ENCODE data around the gene DCDC2C.

DCDC2C gene

DNA sequence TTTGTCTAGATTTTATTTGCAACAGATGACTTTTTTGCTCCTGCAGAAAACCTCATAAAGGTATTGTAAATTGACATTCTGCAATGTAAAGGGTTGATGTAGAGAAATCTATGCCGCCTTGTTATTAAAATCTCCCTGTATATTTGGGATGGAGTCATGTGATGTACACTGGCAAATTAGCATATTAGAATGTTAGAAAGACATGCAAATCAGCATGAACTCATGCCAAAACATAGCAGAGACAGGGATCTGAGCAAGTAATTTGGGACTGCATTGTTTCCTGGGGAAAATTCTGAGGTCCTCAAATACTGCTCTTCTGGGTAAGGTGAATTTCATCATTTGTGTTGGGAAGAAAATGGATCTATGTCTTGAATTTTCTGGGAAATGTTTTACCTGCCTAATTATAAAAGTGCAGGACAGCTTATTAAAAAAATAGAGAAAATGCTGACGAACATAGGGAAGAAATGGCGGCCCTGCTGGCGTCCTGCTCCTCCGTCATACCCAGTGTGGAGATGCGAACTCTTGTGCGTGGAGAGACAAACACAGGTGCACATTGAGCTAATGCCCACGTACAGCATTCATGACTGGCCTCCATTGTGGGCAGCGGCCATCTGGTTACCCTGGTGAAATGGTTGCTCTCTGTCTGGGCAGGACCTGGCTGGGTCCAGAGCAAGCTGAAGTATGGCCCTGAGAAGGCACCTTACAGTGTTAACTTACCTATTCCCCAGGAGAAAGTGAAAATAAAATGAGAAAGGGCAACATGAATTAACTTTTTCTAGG is 29.1 kb upstream of the DCDC2C start:
- DNase-seq = no peak

DNA sequence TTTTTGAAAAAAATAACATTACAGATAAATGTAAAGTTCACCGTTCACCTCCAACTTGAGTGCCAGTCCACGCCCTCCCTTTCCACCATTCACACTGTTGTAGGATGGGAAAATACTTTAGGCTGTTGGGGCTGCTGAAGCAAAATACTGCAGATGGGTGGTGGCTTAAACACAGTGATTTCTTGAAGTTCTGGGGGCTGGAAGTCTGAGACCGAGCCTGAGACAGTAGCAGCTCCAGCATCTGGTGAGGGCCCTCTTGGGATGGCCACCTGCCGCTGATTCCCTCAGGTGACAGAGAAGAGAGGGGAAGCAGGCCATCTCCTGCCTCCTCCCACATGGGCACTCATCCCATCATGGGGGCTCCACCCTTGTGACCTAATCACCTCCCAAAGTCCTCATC is 27.7 kb upstream of the DCDC2C start:
- DNase-seq = no peak

DNA sequence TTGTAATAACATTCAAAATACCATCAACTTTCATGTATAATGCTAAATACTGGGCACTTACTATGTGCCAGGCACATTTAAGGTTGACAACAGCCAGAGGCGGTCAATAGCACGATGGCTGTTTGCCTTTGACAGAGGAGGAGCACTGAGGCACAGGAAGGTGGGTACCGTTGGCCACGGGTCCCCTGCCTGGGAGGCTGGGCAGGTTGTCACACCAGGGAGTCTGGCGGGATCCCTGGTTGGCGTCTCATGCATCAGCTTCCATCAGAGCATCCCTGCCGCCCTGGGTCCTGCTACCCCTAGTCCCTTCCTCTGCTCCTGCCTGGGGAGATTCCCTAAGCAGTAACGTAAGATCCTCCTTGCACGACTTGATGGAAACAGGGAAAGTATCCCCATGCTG is 25.9 kb upstream of the DCDC2C start:
- DNase-seq = no peak

DNA sequence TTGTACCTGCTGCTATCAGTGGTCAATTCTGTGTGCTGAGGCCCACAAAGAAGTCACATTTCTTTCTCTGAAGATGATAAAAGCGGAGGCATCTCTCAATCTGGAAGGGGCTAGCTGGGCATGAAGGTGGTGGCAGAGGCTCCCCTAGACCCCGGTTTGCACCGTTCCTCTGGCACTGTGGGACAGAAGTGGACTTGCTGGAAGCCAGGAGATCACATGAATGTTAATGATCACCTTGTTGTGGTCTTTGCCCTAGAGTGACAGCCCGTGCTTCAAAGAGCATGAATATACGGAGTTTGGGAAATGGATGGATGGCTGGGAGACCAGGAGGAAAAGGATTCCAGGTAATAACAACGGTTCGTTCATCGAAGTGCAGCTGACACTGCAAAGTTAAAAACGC is 25.2 kb upstream of the DCDC2C start:
- no peak for DNase-seq

DNA sequence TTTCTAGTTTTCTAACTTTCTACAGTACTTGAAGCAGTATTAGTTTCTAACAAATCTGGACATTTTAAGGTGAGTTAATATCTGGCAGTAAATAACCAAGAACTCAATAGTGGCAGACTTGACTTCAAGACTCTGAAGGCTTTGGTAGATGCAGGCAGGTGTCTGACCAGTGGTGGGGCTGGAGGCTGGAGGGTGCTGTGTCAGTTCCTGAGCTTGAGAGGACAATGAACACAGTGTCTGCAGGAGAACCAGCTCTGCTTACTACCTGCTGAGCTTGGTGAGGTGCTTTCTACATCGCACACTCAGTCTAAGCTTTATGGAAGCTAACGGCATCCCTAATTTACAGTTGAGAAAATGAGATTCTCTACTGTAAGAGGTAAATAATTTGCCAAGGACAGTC is 24.2 kb upstream of the DCDC2C start:
- no peak for DNase-seq

DNA sequence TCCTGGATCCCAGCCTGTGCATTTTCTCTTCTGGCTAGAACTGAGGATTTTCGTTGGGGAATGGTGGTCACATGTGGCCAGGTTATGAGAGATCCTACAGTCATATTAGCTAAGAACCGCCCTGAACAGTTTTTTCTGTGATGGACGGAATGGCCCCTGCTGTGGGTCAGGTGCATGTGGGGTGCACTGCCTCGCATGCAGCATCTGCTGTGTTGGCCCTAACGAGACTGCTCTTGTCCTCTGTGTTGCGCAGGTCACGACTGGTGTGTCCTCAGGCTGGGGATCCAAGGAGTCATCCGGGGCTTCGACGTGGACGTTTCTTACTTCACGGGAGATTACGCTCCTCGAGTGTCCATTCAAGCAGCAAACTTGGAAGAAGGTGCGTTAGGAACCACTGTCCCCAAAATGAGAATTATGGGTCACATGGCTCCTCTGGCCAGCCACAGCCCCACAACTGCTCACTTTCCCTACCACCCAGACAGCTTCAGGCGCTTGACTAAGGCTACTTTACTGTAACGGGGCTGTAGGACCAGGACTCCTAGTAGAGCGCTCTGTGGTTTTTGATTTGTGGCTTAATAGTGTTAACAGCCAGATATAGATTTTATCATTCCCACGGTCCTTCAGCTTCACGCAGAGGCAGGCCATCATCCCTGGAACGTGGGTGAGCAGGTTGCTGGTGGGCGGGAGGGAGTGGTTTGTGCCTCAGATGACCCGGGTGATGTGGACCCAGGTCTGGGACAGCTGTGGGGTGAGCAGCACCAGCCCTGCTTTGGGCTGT is 23.6 kb upstream of the DCDC2C start:
- no peak for DNase-seq

DNA sequence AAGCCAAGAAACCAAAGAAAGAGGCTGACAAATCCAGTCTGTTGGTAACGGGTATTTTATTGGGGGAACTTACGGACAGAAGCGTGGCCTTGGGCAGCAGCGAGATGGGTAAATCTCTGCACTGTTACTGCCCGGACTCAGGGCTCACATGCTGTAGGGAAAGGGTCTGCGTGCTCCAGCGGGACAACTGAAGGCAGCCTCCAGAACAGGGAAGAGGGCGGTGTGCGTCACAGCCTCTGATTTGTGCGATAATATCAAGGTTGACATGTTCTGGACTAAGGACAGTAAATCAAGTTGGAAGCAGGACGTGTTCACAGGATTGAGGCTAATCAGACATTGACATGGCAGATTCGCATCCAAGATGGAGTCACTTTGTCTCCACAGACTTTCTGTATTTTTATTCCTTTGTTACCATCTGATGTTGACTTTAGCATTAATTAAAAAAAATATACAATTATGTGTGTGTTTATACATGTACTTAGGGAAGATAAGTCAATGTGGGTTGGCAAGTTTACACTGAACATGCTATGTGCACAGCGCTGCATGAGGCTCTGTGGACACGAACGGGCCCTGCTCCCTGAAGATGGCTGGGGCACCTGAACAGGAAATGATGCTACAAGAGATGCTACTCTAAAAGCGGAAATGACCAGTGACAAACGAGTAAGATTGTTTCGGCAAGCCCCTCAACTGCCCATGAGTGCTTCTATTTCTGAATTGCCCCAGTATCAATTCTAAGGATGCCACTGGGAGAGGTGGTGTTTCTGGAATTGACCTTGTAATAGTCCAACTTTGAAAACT is 22.6 kb upstream of the DCDC2C start:
- no peak for DNase-seq

DNA sequence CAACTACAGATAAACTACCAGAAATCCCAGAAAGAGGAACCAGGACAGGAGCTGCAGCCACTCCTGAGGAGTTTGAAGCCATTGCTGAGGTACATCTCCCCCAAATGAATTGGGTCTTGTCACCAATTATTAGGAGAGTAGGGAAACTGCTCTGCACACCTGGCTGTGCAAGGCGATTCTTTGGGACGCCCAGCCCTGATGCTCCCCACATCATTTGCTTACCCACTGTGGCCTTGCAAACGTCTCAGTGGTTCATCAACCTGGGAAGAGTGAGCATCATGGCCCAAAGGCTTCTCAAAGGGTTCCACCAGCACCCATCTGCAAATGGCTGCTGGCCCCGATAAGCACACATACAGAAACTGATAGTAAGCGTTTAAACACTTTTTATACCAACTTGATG is 21.8 kb upstream of the DCDC2C start:
- no peak for DNase-seq

DNA sequence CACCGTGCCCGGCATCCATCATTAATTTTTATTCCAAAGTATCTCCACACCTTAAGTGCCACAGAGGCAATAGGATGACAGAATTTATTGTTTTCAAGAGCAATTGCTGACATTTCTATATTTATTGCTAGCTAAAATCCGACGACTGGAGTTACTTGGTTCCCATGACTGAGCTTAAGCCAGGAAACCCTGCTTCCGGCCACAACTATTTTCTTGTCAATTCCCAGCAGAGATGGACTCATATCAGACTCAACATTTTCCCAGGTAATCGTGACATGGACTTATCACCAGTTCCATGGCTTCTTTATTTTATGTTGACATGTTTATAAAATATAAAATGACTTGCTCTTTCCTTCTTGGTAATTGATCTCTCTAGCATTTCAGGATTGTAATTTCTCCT is 20.6 kb upstream of the DCDC2C start:
- no peak for DNase-seq

DNA sequence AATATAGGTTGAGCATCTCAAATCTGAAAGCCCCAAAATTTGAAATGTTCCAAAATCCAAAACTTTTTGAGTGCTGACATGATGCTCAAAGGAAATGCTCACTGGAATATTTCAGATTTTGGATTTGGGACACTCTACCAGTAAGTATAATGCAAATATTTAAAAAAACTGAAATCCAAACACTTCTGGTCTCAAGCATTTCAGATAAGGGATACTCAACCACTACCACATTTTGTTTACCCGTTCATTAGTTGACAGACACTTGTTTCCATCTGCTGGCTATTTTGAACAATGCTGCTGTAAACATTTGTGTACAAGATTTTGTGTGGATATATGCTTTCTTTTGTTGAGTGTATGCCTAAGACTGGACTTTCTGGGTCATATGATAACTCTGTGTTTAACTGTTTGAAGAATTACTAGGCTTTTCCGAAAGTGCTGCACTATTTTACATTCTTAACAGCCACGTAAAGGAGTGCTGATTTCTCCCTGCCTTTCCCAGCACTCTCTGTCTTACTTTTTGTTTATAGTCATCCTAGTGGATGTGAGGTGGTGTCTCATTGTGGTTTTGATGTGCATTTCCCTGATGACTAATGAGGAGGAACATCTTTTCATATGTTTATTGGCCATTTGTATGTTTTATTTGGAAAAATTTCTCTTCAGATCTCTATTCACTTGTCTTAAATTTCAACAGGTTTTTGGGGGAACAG is 19.5 kb upstream of the DCDC2C start:
- DNase-seq = no peak

DNA sequence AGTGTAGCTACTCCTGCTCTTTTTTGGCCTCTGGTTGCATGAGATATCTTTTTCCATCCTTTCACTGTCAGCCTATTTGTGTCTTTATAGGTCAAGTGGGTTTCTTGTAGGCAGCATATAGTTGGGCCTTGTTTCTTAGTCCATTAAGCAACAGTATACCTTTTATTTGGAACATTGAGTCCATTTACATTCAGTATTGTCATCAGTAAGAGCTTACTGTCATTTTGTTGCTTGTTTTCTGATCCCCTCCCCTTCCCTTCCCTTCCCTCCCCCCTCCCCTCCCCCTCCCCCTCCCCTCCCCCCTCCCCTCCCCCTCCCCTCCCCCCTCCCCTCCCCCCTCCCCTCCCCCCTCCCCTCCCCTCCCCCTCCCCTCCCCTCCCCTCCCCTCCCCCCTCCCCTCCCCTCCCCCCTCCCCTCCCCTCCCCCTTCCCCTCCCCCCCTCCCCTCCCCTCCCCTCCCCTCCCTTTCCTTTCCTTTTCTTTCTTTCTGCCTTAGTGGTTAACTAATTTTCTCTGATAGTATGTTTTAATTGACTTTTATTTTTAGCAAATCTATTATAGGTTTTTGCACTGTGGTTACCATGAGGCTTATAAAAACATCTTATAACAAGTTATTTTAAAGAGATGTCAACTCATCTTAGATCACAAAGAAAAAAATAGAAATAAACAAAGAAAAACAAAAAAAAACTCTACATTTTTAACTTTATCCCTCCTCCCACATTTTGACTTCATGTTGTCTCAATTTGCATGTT is 13.2 kb upstream of the DCDC2C start:
- no peak for DNase-seq

DNA sequence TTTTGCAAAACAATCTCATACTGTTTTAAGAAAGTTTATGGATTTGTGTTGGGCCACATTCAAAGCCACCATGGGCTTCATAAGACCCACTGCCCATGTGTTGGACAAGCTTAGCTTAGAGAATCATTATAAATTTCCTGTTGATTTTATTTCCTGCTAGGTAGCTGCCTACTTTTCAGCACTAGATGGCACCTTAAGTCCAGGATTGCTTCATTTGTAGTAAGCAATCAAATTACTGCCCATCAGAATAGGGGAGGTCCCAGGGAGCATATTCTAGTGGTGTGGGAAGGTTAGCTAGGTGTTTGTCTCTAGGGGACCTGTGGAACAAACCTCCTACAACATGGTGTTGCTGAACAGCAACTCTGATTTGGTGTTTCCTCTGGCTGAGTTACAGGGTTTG is 11.0 kb upstream of the DCDC2C start:
- peak; percentile 7 for DNase-seq

DNA sequence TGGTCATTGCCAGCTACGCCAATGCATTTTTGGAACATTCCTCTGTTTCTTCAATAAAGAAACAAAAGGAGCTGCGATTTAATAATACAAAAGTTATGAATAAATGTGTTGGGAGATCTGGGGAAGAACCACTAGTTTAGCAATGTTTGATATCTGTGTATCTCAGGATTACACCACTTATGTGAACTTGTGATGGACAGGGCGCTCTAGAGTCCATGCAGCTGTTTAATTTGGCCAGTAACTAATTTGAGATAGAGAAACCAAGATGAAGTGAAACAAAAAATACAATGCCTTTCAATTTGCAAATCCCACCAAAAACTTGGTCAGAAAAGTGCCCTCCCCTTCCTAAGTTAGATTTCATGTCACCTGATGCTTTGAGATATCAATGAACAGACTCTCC is 6.8 kb upstream of the DCDC2C start:
- DNase-seq = no peak

DNA sequence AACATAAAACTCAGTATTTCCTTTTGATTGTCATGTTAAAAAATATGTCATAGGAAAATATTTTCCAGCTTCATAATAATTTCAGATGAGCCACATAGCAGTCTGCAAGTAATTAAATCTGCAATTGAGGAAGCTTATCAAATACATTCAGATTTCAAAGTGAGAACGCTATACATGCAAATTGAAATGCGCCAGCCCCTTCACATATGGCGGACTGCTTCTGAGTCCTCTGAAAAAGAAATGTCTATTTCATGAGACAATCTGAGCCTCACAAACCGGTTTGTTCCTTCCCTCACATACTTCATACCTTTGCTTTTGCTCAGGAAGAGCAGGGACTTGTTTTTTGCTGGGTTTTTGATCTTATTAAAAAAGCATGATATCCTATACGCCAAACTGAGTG is 2.3 kb upstream of the DCDC2C start:
- no peak for DNase-seq

DNA sequence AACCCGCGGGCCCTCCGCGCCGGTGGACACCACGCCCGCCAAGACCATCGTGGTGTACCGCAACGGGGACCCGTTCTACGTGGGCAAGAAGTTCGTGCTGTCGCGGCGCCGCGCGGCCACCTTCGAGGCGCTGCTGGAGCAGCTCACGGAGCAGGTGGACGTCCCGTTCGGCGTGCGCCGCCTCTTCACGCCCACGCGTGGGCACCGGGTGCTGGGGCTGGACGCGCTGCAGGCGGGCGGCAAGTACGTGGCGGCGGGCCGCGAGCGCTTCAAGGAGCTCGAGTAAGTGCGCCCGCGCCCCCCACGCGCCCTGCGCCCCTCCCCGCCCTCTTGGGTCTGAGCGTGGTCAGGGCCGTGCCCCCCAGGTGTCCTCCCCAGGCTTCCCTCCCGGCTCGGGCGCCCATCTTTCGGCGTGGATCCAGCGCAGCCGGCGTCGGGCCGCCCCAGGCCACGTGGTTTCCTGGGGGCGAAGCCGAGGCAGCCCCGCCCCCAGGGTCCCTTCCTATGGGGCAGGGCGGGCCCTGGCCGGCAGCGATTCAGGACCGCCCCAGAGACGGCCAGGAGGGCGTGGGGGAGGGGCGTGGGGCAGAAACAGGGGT is 481 bp downstream of the DCDC2C start:
- DNase-seq = no peak

DNA sequence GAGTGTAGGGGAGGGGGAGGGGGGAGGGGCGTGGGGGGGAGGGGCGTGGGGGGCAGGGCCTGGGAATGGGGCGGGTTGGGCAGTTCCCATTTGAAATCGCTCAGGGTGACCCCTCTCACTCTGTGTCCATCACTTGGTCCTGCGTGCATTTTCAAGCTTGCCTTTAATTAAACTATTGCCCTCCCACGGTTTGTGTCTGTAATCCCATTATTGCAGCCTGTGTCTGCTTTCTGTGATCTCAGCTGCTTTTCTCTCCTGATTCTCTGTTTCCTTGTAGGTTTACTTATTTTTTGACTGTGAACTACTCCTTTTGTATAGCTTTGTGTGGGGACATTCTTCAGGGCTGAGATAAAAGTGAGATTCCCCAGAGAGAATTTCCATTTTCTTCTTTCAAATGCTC is 1.3 kb downstream of the DCDC2C start:
- no peak for DNase-seq

DNA sequence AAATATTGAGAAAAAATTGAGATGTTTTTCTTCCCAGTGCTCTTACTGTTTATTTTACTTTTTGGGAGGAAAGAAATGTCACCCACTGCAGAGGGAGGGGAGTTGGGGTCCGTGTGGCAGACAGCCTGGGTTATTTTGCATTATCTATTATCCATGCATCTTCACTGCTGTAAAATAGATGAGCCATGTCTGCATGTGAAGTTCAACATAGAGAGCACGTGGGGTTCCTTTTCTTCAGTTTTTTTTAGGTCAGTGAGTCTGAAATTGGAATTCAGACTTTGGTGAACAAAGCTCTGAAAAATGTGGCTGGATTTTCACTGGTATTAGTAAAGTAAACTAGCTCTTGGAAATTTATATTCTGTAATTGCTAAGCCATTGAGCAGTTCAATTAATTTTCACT is 2.4 kb downstream of the DCDC2C start:
- DNase-seq = no peak

DNA sequence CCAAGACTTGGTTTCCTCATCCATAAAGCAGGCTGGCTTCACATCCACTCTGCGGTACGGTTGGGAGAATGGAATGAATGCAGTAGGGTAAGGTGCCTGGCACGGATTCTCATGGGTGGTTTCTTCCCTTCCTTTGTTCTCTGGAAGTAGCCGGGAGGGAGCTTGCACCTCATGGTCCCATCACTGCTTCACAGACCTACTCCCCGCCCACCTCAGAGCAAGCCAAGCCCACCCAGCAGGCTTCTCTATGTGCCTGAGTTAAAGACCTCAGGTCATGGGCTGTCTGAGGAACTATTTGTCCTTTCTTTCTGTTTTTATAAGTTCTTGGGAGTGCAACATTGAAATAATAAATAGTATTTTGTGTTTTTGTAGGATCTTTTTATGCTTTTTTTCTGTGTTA is 3.5 kb downstream of the DCDC2C start:
- DNase-seq = no peak

DNA sequence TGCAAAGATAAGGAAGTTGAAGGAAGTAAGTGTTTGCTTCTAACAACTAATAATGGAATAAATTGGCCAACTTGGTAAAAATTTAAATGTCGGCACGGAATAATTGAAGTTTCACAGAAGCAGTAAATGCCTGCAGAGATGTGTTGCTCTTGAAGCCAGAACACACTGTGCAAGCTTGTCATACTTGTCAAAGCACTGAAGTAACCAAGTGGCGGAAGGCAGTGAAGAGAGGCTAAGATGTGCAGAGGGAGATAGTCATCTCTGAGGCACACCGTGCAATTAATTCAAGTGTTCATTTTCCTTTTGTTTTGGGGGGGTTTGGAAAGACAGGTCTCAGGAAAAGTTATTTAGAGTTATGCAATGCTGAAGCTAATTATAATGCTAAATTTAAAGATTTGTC is 5.2 kb downstream of the DCDC2C start:
- DNase-seq = no peak

DNA sequence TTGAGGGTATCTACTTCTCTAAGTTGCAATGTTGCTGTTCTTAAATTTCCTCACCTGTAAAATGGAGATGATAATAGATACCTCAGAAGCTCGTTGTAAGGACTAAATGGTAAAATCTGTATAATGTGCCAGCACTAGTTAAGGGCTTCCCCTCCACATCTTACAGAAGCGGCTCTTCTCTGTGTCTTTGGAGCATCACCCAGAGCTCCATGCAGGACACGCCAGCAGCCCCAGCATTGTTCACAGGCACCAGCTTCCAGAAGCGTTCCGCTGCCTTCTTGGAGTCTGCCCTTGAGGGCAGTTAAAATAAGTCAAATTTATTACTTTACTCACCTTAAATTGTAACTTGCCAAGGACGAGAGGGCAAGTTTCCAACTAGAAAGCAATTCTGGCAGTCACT is 5.8 kb downstream of the DCDC2C start:
- DNase-seq = no peak

DNA sequence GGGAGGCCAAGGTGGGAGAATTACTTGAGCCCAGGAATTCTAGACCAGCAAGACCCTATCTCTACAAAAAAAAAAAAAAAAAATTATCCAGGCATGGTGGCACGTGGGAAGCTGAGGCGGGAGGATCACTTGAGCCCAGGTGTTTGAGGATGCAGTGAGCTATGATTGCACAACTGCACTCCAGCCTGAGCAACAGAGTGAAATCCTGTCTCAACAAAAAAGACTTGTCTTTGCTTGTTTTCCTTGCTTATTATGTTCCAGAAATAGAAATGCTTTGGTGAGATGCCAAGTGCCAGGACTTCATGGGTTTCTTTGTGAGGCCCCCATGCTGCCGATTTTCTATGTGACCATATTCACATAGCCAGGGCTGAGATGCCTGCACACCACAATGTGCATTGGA is 9.0 kb downstream of the DCDC2C start:
- no peak for DNase-seq

All from NCI-H226 (cell line).